Right lobe of liver (tissue), 6 donors: ENCODE measurements around the gene EPHX1. TPM values are rescaled to one million over a fixed set of nuclear protein-coding genes. Genes with fewer than 3 reads are reported as not detected.
A peak's percentile ranks its signal among the peaks of the same experiment; 100 is the strongest.
"Not testable (repeated sequence)": the region's sequence is repeated elsewhere in the genome, so short reads cannot be mapped to it uniquely, and the experiment has no call there.

Experiments used
- ATAC-seq, 4 donors: fragments of 200-7000 bp; cut with Tn5 transposase; one replicate each; pipeline ENCODE4 v1.9.1; 2020; ENCODE audit warnings: mild to moderate bottlenecking in 4 of 4, moderate library complexity in 4 of 4
- DNase-seq, 3 donors: peaks; one replicate each; pipeline ENCODE4 v3.0.0-alpha.2; 2020
- H3K27ac ChIP-seq, 3 donors: fragments of 200-600 bp; one replicate each; pipeline ENCODE4 v1.8.0; 2022
- H3K27me3 ChIP-seq, 2 donors: fragments of 200-600 bp; one replicate each; pipeline ENCODE4 v1.8.0; 2022
- H3K36me3 ChIP-seq, 4 donors: fragments of 200-600 bp; sonication (generic) in 1 of 4; one replicate each; pipeline versions ENCODE4 v1.5.1 to v1.8.0; 2017 to 2022; ENCODE audit warnings: control low read depth in 1 of 4
- H3K4me1 ChIP-seq, 4 donors: fragments of 200-600 bp; sonication (generic) in 1 of 4; one replicate each; pipeline versions ENCODE4 v1.5.1 to v1.8.0; 2017 to 2022; ENCODE audit warnings: control low read depth in 1 of 4
- H3K4me3 ChIP-seq, 3 donors: fragments of 200-600 bp; one replicate each; pipeline ENCODE4 v1.8.0; 2022
- H3K9me3 ChIP-seq, 4 donors: fragments of 200-600 bp; sonication (generic) in 1 of 4; one replicate each; pipeline versions ENCODE4 v1.5.1 to v1.8.0; 2017 to 2022; ENCODE audit warnings: control low read depth in 1 of 4
- POLR2A ChIP-seq: fragments of 450-650 bp; IDR thresholded peaks from one replicate; pipeline ENCODE4 v1.6.1; 2017; ENCODE audit warnings: antibody characterized with exemption, mild to moderate bottlenecking
- WGBS: methylation state at CpG from one replicate; pipeline ENCODE4 v1.1.6; 2018; ENCODE audit warnings: low coverage, low lambda C conversion rate; ENCODE audit not compliant: insufficient coverage; ENCODE audit errors: missing lambda C conversion rate; 5-methylcytosine and 5-hydroxymethylcytosine counted together
- intact Hi-C, 2 donors: fragments of 100-400 bp; cut with DNase I; formaldehyde crosslinking; loops; one replicate each; pipeline versions ENCODE4 v1.11.2 to v1.14.1; 2022
- total RNA-seq, 6 experiments: library from RNA; depleted of rRNA in 2 of 6; stranded (reverse); fragments of >200 nt in 2 of 6; fragmentation: NEBNext Ultra II Directional in 3 of 6; extraction: Animal tissue kit (Norgen Biotek cat#: 25700) in 3 of 6; gene quantifications; one replicate each; pipeline versions ENCODE4 v1.1.0 to v1.2.4, GENCODE V29; 2016 to 2023
- TF ChIP-seq, protein P1 (sequence below), 4 donors: fragments of 200-600 bp in 3 of 4; fragments of 450-650 bp in 1 of 4; IDR thresholded peaks; one replicate each; pipeline versions ENCODE4 v1.5.1 to v1.8.0; 2016 to 2022; ENCODE audit warnings: antibody characterized with exemption in 4 of 4, mild to moderate bottlenecking in 2 of 4
- donor health status: DM: no; HTN: yes; CAD: no.
- donor health status: DM: no; HTN: no; CAD: no.
- donor health status: DM: no; HTN: no; CAD: no.
- donor health status: DM: no; HTN: yes; CAD: no.
- donor health status: DM: no; HTN: yes; CAD: no.

The EPHX1 gene
- total RNA-seq, 6 experiments from 2014 or later: 331 to 4,402 (median 1,032) TPM

DNA sequence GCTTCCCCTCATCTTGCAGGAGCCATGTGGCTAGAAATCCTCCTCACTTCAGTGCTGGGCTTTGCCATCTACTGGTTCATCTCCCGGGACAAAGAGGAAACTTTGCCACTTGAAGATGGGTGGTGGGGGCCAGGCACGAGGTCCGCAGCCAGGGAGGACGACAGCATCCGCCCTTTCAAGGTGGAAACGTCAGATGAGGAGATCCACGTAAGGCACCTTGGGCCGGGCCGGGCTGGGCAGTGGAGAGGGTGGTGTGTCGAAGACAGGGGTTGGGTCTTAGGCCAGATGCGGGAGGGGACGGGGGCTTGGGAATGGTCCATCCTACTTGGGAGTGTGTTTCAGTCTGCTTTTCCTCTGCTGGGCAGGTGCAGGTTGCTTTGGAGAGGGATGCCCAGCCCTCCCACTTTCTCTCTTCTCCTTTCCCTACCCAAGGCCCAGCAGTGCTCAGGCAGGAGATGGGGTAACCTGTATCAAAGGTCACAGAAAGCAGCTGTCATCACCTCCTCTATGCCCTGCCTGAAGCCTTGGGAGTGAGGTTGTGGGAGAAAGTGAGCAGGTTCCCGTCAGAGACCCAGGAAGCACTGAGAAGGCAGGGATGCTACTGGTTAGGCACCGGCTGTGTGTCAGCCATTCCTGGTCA is 18.9 kb downstream of the EPHX1 start:
- TF ChIP-seq, protein P1, sequence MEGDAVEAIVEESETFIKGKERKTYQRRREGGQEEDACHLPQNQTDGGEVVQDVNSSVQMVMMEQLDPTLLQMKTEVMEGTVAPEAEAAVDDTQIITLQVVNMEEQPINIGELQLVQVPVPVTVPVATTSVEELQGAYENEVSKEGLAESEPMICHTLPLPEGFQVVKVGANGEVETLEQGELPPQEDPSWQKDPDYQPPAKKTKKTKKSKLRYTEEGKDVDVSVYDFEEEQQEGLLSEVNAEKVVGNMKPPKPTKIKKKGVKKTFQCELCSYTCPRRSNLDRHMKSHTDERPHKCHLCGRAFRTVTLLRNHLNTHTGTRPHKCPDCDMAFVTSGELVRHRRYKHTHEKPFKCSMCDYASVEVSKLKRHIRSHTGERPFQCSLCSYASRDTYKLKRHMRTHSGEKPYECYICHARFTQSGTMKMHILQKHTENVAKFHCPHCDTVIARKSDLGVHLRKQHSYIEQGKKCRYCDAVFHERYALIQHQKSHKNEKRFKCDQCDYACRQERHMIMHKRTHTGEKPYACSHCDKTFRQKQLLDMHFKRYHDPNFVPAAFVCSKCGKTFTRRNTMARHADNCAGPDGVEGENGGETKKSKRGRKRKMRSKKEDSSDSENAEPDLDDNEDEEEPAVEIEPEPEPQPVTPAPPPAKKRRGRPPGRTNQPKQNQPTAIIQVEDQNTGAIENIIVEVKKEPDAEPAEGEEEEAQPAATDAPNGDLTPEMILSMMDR (IDR thresholded peaks at IDR 0.05): no peak
- Histone ChIP-seq H3K36me3 (peaks cover 0 to 71% (median 26%) of the 10 kb centered on the region in 4 donors), H3K4me1 (peaks cover 0 to 69% (median 14%) of the 10 kb centered on the region in 4 donors), H3K27ac (peak overlapping the region in 1 of 3 donors; percentile 96), H3K27me3 (no peaks in the 10 kb centered on the region), H3K9me3 (no peaks in the 10 kb centered on the region), H3K4me3 (peak overlapping the region in 1 of 3 donors; percentile 93)
- intact Hi-C loops: no loop called here
- WGBS: 44% methylated on average over 6 of the region's 14 CpGs
- DNase-seq (peak in 1 of 3 donors; percentile 51), ATAC-seq (peak; percentile 7 to 24 (median 14))

DNA sequence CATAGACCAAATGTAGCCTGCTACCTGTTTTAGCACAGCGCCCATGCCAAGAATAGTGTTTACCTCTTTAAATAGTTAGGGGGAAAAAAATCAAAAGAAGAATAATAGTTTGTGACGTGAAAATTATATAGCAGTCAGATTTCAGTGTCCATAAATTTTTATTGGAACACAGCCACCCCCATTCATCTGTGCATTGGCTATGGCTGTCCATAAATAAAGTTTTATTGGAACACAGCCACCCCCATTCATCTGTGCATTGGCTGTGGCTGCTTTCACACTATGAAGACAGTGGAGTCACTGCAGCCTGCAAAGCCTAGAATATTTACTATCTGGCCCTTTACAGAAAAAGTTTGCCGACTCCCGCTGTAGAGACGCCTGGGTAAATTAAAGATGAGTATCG is 20.9 kb downstream of the EPHX1 start:
- Histone ChIP-seq H3K27ac (no peak overlapping the region), H3K27me3 (no peaks in the 10 kb centered on the region), H3K4me1 (peaks cover 0 to 70% (median 9%) of the 10 kb centered on the region in 4 donors), H3K4me3 (no peak overlapping the region), H3K9me3 (no peaks in the 10 kb centered on the region), H3K36me3 (peaks cover 0 to 84% (median 30%) of the 10 kb centered on the region in 4 donors)
- DNase-seq (no peak), ATAC-seq (no peak)
- TF ChIP-seq, protein P1 (IDR thresholded peaks at IDR 0.05): no peak
- TF ChIP-seq POLR2A: no peak
- intact Hi-C loops: no loop called here
- 87% methylated on average over 4 of the region's 6 CpGs for WGBS

DNA sequence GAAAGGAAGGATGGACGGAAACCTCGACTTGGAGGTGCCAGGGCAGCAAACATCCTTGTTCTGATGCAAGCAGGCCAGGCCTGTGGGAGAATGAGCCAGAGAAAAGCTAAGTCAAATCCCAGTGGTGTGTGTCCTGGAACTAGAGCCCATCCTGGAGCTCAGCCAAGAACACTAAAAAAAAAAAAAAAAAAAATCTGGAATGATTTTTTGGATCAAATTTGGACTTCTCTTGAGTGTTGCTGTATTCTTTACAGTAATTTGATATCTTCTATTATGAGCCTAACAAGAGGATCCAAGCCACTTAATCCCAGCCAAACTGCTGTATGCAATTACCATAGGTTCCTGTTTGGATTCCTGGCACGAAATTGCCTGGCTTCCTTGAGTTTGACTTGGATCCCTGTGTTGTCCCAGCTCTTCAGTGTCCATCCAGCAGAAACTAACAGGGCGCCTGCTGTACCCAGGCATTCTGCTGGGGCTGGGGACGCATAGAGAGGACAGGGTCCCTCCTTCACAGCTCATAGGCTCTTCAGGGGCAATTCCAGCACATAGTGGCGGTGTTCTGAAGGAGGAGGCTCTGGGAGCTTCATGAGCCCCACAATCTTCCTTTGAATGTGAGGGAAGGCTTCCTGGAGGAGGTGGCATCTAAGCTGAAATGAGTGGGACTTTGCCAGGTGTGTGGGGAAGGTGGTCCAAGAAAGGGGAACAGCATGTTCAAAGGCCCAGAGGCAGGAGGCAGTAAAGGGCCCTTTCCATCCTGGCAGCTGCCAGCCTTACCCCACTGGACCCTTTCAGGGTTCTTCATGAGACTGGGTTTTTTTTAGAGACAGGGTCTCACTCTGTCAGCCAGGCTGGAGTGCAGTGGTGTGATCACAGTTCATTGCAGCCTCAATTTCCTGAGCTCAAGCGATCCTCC is 24.7 kb downstream of the EPHX1 start:
- 40% methylated on average over 5 of the region's 7 CpGs for WGBS

DNA sequence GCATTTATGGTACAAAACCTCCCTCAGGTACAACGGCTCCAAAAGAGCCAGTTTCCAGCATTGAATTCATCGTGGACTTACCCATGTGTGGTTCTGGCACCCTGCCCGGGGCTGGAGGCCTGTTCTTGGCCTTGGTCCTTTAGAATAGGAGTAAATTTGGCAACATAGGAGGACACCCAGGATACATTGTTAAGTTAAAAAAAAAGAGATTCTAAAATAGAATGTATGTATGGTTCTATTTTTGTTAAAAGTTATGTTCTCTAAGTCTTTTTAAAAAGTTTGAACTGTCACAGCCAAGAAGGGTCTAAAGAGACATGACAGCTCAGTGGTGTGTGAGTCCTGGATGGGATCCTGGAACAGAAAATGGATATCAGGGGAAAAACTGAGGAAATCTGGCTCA is 25.9 kb downstream of the EPHX1 start:
- intact Hi-C loops: no loop called here
- Histone ChIP-seq H3K27ac (peak overlapping the region in 1 of 3 donors; percentile 2), H3K9me3 (no peaks in the 10 kb centered on the region), H3K36me3 (peaks cover 3 to 99% (median 54%) of the 10 kb centered on the region in 4 donors), H3K4me3 (no peak overlapping the region), H3K4me1 (peaks cover 0 to 59% (median 6%) of the 10 kb centered on the region in 4 donors), H3K27me3 (no peaks in the 10 kb centered on the region)
- TF ChIP-seq, protein P1 (IDR thresholded peaks at IDR 0.05): no peak
- no peak for TF ChIP-seq POLR2A
- DNase-seq: peak in 1 of 3 donors; percentile 64
- peak; percentile 8 to 64 (median 35) for ATAC-seq
- 13% methylated on average over 3 of the region's 3 CpGs for WGBS

More for the DNA sequence above, 24.7 kb downstream of the EPHX1 start:
- H3K4me3 ChIP-seq: no peak overlapping the region
- ATAC-seq: peak; percentile 57 to 84 (median 74)
- intact Hi-C loops: no loop called here
- H3K27me3 ChIP-seq: no peaks in the 10 kb centered on the region
- TF ChIP-seq, protein P1 (IDR thresholded peaks at IDR 0.05): no peak
- TF ChIP-seq POLR2A: no peak
- H3K27ac ChIP-seq: peak overlapping the region in 1 of 3 donors; percentile 6
- DNase-seq: peak in 1 of 3 donors; percentile 30
- no peaks in the 10 kb centered on the region for H3K9me3 ChIP-seq
- H3K4me1 ChIP-seq: peaks cover 0 to 70% (median 6%) of the 10 kb centered on the region in 4 donors
- peaks cover 3 to 99% (median 52%) of the 10 kb centered on the region in 4 donors for H3K36me3 ChIP-seq

DNA sequence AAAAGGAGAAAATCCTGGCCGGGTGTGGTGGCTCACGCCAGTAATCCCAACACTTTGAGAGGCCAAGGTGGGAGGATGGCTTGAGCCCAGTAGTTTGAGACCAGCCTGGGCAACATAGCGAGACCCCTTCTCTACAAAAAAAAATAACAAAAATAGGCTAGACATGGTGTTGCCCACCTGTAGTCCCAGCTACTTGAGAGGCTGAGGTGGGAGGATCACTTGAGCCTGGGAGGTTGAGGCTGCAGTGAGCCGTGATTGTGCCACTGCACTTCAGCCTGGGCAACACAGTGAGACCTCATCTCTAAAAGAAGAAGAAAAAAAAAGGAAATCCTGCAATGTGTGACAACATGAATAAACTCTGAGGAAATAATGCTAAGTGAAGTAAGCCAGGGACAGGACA is 26.4 kb downstream of the EPHX1 start:
- Histone ChIP-seq H3K27ac (peak overlapping the region in 1 of 3 donors; percentile 2), H3K36me3 (peaks cover 3 to 99% (median 53%) of the 10 kb centered on the region in 4 donors), H3K4me1 (peaks cover 0 to 54% (median 6%) of the 10 kb centered on the region in 4 donors)
- intact Hi-C loops, H3K27me3 ChIP-seq, H3K4me3 ChIP-seq, ATAC-seq, H3K9me3 ChIP-seq, DNase-seq: not testable (repeated sequence)
- 86% methylated on average over 3 of the region's 4 CpGs for WGBS
